ENCODE measurements around the gene OSR1.
A peak's percentile ranks its signal among the peaks of the same experiment; 100 is the strongest.

The OSR1 gene

DNA sequence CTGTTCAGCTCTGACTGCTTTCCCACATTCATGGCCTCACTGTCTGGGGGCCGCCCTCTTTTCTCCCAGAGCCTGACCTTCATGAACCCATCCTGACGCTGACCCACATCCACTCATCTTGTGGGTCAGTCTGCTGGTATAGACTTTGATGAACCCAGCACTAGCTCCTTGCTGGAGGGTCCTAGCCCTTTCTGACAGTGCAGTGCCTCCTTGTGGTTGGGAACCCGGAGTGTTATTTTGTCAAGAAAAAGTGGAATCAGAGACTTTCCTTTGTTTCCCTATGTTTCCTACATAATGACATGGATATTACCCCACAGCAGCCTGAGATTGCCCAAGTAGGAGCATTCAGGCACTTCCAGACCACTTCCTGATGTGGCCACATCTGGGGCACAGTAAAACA lies 19.3 kb upstream of the OSR1 start:
- TF ChIP-seq CTCF (IDR thresholded peaks at IDR 0.05) = no peak
- Mint-ChIP-seq H3K27me3 (ENCODE audit: low read depth, poor library complexity) (peaks cover 7% of the 10 kb centered on the region), H3K9me3 (peaks cover 35% of the 10 kb centered on the region)

GRCh38 chr2:19373352-19373751 lies 14.9 kb upstream of the OSR1 start:
- TF ChIP-seq CTCF (IDR thresholded peaks at IDR 0.05) = no peak
- Mint-ChIP-seq H3K4me3 (no peak overlapping the region), H3K36me3 (ENCODE audit: low read depth) (peaks cover 9% of the 10 kb centered on the region), H3K4me1 (peaks cover 21% of the 10 kb centered on the region), H3K27me3 (ENCODE audit: low read depth, poor library complexity) (peaks cover 18% of the 10 kb centered on the region), H3K9me3 (peaks cover 35% of the 10 kb centered on the region), H3K27ac (no peak overlapping the region)
- DNase-seq = no peak

More for the DNA sequence above, 19.3 kb upstream of the OSR1 start:
- Mint-ChIP-seq H3K4me3 (no peak overlapping the region), H3K4me1 (peaks cover 5% of the 10 kb centered on the region), H3K27ac (no peak overlapping the region), H3K36me3 (ENCODE audit: low read depth) (peaks cover 9% of the 10 kb centered on the region)
- no peak for DNase-seq

GRCh38 chr2:19371996-19372582 lies 13.7 kb upstream of the OSR1 start:
- H3K36me3 Mint-ChIP-seq (ENCODE audit: low read depth) = peaks cover 6% of the 10 kb centered on the region
- no peak for DNase-seq
- peaks cover 21% of the 10 kb centered on the region for H3K4me1 Mint-ChIP-seq
- H3K27me3 Mint-ChIP-seq (ENCODE audit: low read depth, poor library complexity) = peaks cover 20% of the 10 kb centered on the region
- TF ChIP-seq CTCF (IDR thresholded peaks at IDR 0.05) = no peak
- no peak overlapping the region for H3K27ac Mint-ChIP-seq
- peaks cover 28% of the 10 kb centered on the region for H3K9me3 Mint-ChIP-seq
- H3K4me3 Mint-ChIP-seq = no peak overlapping the region

GRCh38 chr2:19369341-19369955 lies 11.0 kb upstream of the OSR1 start:
- DNase-seq = no peak
- Mint-ChIP-seq H3K4me3 (no peak overlapping the region), H3K27ac (no peak overlapping the region), H3K36me3 (ENCODE audit: low read depth) (peaks cover 3% of the 10 kb centered on the region), H3K9me3 (peaks cover 6% of the 10 kb centered on the region), H3K4me1 (peaks cover 26% of the 10 kb centered on the region), H3K27me3 (ENCODE audit: low read depth, poor library complexity) (peaks cover 32% of the 10 kb centered on the region)
- TF ChIP-seq CTCF (IDR thresholded peaks at IDR 0.05) = peak; percentile 14

DNA sequence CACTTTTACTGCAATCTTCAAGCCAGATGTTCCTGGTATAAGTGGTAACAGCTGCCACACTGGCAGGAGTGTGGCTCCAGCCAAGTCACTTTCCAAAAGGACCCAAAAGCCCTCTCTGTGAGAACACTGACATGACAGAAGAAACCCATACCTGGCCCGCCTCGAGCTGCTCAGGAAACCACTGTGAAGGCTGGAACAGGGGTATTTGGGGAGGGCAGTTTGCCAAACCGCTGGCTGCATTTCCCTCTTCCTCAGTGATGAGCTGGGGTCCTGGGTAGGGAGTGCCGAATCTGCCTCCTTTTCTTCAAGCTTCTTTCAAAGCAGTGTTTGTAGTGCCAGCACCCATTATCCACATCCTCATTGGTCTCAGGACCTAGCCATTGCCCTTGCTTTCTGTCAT lies 10.3 kb upstream of the OSR1 start:
- H3K4me3 Mint-ChIP-seq = no peak overlapping the region
- DNase-seq = no peak
- peaks cover 32% of the 10 kb centered on the region for H3K4me1 Mint-ChIP-seq
- no peak for TF ChIP-seq CTCF (IDR thresholded peaks at IDR 0.05)
- H3K27me3 Mint-ChIP-seq (ENCODE audit: low read depth, poor library complexity) = peaks cover 36% of the 10 kb centered on the region
- H3K36me3 Mint-ChIP-seq (ENCODE audit: low read depth) = no peaks in the 10 kb centered on the region
- H3K27ac Mint-ChIP-seq = no peak overlapping the region
- no peaks in the 10 kb centered on the region for H3K9me3 Mint-ChIP-seq

GRCh38 chr2:19367326-19367725 lies 8.9 kb upstream of the OSR1 start:
- Mint-ChIP-seq H3K27me3 (ENCODE audit: low read depth, poor library complexity) (peaks cover 50% of the 10 kb centered on the region), H3K27ac (no peak overlapping the region), H3K36me3 (ENCODE audit: low read depth) (no peaks in the 10 kb centered on the region), H3K9me3 (no peaks in the 10 kb centered on the region), H3K4me3 (no peak overlapping the region), H3K4me1 (peaks cover 37% of the 10 kb centered on the region)
- no peak for DNase-seq
- no peak for TF ChIP-seq CTCF (IDR thresholded peaks at IDR 0.05)

Data from nephron progenitor cell (in vitro differentiated cells).